HCT116 (cell line): ENCODE data around the gene ATP6V0B.

Experiments used
- CBX3 ChIP-seq: IDR thresholded peaks from 2 replicates; pipeline ENCODE4 v1.6.1; 2012; ENCODE audit warnings: low read depth
- CTCF ChIP-seq, 3 experiments: fragments of 200-600 bp in 1 of 3; sonication (generic) in 1 of 3; IDR thresholded peaks in 2 of 3; conservative IDR thresholded peaks in 1 of 3; 2 replicates each; pipeline ENCODE4 v1.5.1; 2012 to 2017; ENCODE audit warnings: low read depth in 2 of 3, low read length in 2 of 3, antibody characterized with exemption in 1 of 3, borderline replicate concordance in 1 of 3, control low read depth in 1 of 3, mild to moderate bottlenecking in 1 of 3, mixed read lengths in 1 of 3, mixed run types in 1 of 3, moderate library complexity in 1 of 3; ENCODE audit not compliant: insufficient read depth in 1 of 3
- POLR2A ChIP-seq: IDR thresholded peaks from 2 replicates; pipeline ENCODE4 v1.7.0; 2011; ENCODE audit warnings: borderline replicate concordance; ENCODE audit not compliant: insufficient read depth, insufficient read length; ENCODE audit errors: extremely low read depth
- POLR2AphosphoS5 ChIP-seq: IDR thresholded peaks from 2 replicates; pipeline ENCODE4 v1.6.1; 2011; ENCODE audit warnings: mild to moderate bottlenecking, low read depth, low read length, moderate library complexity
- TCF7L2 ChIP-seq: IDR thresholded peaks from 2 replicates; pipeline ENCODE4 v1.7.0; 2011; ENCODE audit warnings: borderline replicate concordance, inconsistent platforms; ENCODE audit not compliant: insufficient read depth, insufficient read length; ENCODE audit errors: extremely low read depth
- ZNF274 ChIP-seq: fragments of 200-500 bp; sonication (Bioruptor generic); IDR thresholded peaks from 2 replicates; pipeline ENCODE4 v1.6.1; 2014; ENCODE audit warnings: mild to moderate bottlenecking, low read depth, low read length, inconsistent platforms

DNA sequence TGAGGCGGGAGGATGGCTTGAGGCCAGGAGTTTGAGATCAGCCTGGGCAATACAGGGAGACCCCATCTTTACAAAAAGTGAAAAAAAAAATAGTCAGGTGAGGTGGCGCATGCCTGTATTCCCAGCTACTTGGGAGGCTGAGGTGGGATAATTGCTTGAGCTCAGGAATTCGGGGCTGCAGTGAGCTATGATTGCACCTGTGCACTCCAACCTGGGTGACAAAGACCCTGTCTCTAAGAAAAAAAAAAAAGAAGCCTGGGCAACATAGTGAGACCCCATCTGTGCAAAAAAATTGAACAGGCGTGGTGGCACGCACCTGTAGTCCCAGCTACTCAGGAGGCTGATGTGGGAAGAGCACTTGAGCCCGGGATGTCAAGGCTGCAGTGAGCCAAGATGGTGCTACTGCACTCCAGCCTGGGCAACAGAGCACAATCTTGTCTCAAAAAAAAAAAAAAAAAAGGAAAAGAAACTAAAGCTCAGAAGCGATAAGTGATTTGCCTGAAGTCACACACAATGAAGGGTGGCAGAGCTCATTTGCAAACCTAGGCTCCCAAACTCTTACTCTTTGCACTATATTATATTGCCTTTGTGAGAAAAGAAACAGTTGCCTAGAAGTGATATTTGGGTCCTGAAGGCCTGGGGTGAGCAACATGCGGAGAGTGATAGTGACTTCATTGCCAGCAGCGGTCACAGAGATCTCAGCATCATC is 18.6 kb downstream of the ATP6V0B start:
- no peak for TF ChIP-seq ZNF274
- TF ChIP-seq POLR2A, result no peak
- no peak for TF ChIP-seq CTCF (IDR thresholded peaks at IDR 0.05 in 2 of 3, conservative IDR thresholded peaks at IDR 0.05 in 1 of 3; ENCODE audit: borderline replicate concordance in 1 of 3, insufficient read depth in 1 of 3, low read depth in 2 of 3, low read length in 2 of 3)
- TF ChIP-seq CBX3, result no peak
- no peak for TF ChIP-seq TCF7L2
- TF ChIP-seq POLR2AphosphoS5, result no peak
